ENCODE measurements around the gene MYF6.
"Not testable (repeated sequence)": the region's sequence is repeated elsewhere in the genome, so short reads cannot be mapped to it uniquely, and the experiment has no call there.

Gene MYF6

DNA sequence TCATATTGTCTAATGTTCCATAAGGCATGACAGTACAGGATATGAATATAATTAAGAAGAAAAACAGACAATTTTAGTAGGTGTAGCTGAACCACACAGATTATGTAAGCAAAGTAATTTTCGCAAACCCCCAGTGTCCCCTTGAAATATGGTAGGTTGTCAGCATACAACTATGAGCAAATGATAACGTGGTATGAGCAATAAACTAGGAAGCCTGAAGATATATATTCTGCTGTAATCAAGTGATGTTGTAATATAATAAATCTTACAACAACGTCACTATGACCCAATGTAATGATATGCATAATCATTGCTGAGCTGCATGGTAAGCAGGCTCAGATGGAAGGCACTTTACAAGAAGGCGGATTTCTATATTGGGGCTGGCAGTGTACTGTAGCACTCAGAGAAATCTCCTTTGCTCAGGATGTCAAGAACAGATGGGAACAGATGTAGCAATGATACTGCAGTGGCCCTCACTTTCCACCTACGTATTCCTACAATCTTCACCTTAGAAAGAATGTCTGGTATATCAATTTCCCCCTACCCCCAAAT is 47.8 kb upstream of the MYF6 start (continued):
- no peak for TF ChIP-seq HOXA7 (CRISPR knock-in tag; IDR thresholded peaks at IDR 0.05; ENCODE audit: borderline replicate concordance)
- TF ChIP-seq ZNF747 (tag by site-specific recombination; IDR thresholded peaks at IDR 0.05): no peak

DNA sequence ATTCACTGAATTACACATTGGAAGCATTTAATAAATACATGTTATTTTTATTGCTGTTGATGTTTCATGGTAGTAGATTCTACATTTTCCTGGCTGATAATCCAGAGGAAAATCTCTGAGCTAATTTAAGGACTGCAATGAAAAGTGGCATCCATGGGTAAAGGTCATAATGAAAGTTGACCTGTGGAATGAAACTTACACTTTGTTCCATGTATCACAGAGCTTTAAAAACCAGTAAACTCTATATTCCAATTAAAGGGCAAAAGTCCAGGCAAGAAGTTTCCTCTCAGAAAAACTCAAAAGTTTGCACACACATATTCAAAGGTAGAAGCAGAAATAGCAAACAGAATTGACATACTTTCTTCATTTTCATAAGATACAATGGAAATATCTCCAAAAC is 44.8 kb upstream of the MYF6 start:
- Histone ChIP-seq H3K4me3 (ENCODE audit: low read depth, low read length) (no peak overlapping the region), H3K27ac (ENCODE audit: extremely low read depth, low read depth, low read length) (no peak overlapping the region), H3K9me3 (ENCODE audit: control insufficient read depth, insufficient read depth, low read depth, low read length) (no peaks in the 10 kb centered on the region), H3K4me1 (ENCODE audit: control insufficient read depth, insufficient read depth, low read length) (no peaks in the 10 kb centered on the region), H3K36me3 (ENCODE audit: control insufficient read depth in 2 of 2, insufficient read depth in 1 of 2, low read length in 2 of 2) (no peaks in the 10 kb centered on the region)
- CTCF ChIA-PET: interaction anchor here (0.6 kb wide), 1 partner anchor 297 kb away, joined by 3 read pairs; no protein-coding TSS in a partner anchor
- TF ChIP-seq YY1 (tag by site-specific recombination; IDR thresholded peaks at IDR 0.05): no peak
- TF ChIP-seq ZNF324 (tag by site-specific recombination; IDR thresholded peaks at IDR 0.05): no peak
- no peak for TF ChIP-seq SCRT1 (tag by site-specific recombination; IDR thresholded peaks at IDR 0.05; ENCODE audit: borderline replicate concordance)
- TF ChIP-seq HOXD13 (CRISPR knock-in tag; IDR thresholded peaks at IDR 0.05; ENCODE audit: borderline replicate concordance): no peak
- TF ChIP-seq ZNF624 (tag by site-specific recombination; IDR thresholded peaks at IDR 0.05): no peak
- no peak for TF ChIP-seq ZNF292 (tag by site-specific recombination; IDR thresholded peaks at IDR 0.05; ENCODE audit: borderline replicate concordance, low read depth)
- TF ChIP-seq ZNF350 (tag by site-specific recombination; IDR thresholded peaks at IDR 0.05): no peak
- TF ChIP-seq ZFP3 (tag by site-specific recombination; IDR thresholded peaks at IDR 0.05; ENCODE audit: low read depth): no peak
- no peak for TF ChIP-seq ZNF561 (tag by site-specific recombination; IDR thresholded peaks at IDR 0.05; ENCODE audit: borderline replicate concordance)
- no peak for TF ChIP-seq ZNF768 (tag by site-specific recombination; IDR thresholded peaks at IDR 0.05)
- TF ChIP-seq ZNF221 (tag by site-specific recombination; IDR thresholded peaks at IDR 0.05; ENCODE audit: borderline replicate concordance): no peak
- no peak for TF ChIP-seq KLF9 (tag by site-specific recombination; IDR thresholded peaks at IDR 0.05; ENCODE audit: low read depth)
- no peak for TF ChIP-seq ZNF174 (tag by site-specific recombination; IDR thresholded peaks at IDR 0.05)
- TF ChIP-seq MYNN (tag by site-specific recombination; IDR thresholded peaks at IDR 0.05; ENCODE audit: borderline replicate concordance): no peak
- TF ChIP-seq ZSCAN16 (tag by site-specific recombination; IDR thresholded peaks at IDR 0.05): no peak
- TF ChIP-seq, protein P1, sequence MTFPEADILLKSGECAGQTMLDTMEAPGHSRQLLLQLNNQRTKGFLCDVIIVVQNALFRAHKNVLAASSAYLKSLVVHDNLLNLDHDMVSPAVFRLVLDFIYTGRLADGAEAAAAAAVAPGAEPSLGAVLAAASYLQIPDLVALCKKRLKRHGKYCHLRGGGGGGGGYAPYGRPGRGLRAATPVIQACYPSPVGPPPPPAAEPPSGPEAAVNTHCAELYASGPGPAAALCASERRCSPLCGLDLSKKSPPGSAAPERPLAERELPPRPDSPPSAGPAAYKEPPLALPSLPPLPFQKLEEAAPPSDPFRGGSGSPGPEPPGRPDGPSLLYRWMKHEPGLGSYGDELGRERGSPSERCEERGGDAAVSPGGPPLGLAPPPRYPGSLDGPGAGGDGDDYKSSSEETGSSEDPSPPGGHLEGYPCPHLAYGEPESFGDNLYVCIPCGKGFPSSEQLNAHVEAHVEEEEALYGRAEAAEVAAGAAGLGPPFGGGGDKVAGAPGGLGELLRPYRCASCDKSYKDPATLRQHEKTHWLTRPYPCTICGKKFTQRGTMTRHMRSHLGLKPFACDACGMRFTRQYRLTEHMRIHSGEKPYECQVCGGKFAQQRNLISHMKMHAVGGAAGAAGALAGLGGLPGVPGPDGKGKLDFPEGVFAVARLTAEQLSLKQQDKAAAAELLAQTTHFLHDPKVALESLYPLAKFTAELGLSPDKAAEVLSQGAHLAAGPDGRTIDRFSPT (tag by site-specific recombination; IDR thresholded peaks at IDR 0.05): no peak
- no peak for TF ChIP-seq ZXDB (tag by site-specific recombination; IDR thresholded peaks at IDR 0.05)
- TF ChIP-seq ZIC2 (tag by site-specific recombination; IDR thresholded peaks at IDR 0.05): no peak
- POLR2A ChIA-PET: no interaction called here

DNA sequence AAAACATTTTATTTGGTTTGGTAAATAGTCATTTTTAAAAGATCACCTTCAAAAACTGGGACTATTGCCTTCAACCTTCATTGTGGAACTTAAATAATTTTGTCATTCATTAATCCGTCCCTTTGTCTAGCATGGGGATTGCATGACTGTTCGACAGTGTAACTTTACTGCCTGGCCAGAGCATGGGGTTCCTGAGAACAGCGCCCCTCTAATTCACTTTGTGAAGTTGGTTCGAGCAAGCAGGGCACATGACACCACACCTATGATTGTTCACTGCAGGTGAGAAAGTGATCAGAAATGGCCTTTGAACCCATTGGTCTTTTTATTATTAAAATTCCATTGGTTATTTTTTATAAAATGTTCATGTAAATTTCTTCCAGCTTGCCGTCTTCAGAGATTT is 37.2 kb upstream of the MYF6 start:
- CTCF ChIA-PET: interaction anchor here (1.0 kb wide), 1 partner anchor 41 kb away, joined by 3 read pairs; no protein-coding TSS in a partner anchor

DNA sequence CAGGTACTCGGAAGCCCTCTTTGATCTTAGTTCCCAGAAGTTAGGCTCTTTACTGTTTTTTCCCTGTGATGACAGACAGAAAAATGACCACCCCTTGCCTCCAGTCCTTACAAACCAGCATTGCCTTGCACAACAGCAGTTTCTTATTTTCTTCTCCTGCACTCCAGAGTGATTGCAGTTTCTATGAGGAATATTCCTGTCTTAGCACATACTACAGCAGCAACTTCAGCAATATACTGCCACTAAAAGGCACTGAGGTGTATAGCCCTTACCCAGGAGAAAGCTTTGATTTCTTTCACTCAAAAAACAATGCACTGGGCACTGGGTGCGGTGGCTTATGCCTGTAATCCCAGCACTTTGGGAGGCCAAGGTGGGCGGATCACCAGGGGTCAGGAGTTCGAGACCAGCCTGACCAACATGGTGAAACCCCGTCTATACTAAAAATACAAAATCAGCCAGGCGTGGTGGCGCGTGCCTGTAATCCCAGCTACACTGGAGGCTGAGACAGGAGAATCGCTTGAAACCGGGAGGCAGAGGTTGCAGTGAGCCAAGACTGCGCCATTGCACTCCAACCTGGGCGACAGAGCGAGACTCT is 31.3 kb upstream of the MYF6 start:
- CTCF ChIA-PET: interaction anchor here (0.6 kb wide), 2 partner anchors 182 to 448 kb away, joined by 3 read pairs; no protein-coding TSS in a partner anchor

More for the DNA sequence above, 37.2 kb upstream of the MYF6 start:
- Histone ChIP-seq H3K4me3 (ENCODE audit: low read depth, low read length) (no peak overlapping the region), H3K9me3 (ENCODE audit: control insufficient read depth, insufficient read depth, low read depth, low read length) (no peaks in the 10 kb centered on the region), H3K36me3 (ENCODE audit: control insufficient read depth in 2 of 2, insufficient read depth in 1 of 2, low read length in 2 of 2) (no peaks in the 10 kb centered on the region), H3K27ac (ENCODE audit: extremely low read depth, low read depth, low read length) (no peak overlapping the region), H3K4me1 (ENCODE audit: control insufficient read depth, insufficient read depth, low read length) (no peaks in the 10 kb centered on the region)
- TF ChIP-seq OVOL3 (tag by site-specific recombination; IDR thresholded peaks at IDR 0.05): no peak
- TF ChIP-seq ZNF138 (tag by site-specific recombination; IDR thresholded peaks at IDR 0.05; ENCODE audit: borderline replicate concordance): no peak
- TF ChIP-seq, protein P2, sequence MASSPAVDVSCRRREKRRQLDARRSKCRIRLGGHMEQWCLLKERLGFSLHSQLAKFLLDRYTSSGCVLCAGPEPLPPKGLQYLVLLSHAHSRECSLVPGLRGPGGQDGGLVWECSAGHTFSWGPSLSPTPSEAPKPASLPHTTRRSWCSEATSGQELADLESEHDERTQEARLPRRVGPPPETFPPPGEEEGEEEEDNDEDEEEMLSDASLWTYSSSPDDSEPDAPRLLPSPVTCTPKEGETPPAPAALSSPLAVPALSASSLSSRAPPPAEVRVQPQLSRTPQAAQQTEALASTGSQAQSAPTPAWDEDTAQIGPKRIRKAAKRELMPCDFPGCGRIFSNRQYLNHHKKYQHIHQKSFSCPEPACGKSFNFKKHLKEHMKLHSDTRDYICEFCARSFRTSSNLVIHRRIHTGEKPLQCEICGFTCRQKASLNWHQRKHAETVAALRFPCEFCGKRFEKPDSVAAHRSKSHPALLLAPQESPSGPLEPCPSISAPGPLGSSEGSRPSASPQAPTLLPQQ (tag by site-specific recombination; IDR thresholded peaks at IDR 0.05): no peak
- no peak for TF ChIP-seq ZNF670 (tag by site-specific recombination; IDR thresholded peaks at IDR 0.05; ENCODE audit: low read depth)
- TF ChIP-seq MZF1 (tag by site-specific recombination; IDR thresholded peaks at IDR 0.05; ENCODE audit: borderline replicate concordance): no peak
- no peak for TF ChIP-seq ZNF366 (tag by site-specific recombination; conservative IDR thresholded peaks at IDR 0.05)
- no peak for TF ChIP-seq ZNF521 (tag by site-specific recombination; IDR thresholded peaks at IDR 0.05)
- TF ChIP-seq, protein P3, sequence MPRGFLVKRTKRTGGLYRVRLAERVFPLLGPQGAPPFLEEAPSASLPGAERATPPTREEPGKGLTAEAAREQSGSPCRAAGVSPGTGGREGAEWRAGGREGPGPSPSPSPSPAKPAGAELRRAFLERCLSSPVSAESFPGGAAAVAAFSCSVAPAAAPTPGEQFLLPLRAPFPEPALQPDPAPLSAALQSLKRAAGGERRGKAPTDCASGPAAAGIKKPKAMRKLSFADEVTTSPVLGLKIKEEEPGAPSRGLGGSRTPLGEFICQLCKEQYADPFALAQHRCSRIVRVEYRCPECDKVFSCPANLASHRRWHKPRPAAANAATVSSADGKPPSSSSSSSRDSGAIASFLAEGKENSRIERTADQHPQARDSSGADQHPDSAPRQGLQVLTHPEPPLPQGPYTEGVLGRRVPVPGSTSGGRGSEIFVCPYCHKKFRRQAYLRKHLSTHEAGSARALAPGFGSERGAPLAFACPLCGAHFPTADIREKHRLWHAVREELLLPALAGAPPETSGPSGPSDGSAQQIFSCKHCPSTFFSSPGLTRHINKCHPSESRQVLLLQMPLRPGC (tag by site-specific recombination; IDR thresholded peaks at IDR 0.05): no peak
- TF ChIP-seq KLF8 (tag by site-specific recombination; IDR thresholded peaks at IDR 0.05): no peak
- POLR2A ChIA-PET: no interaction called here

More for the DNA sequence above, 31.3 kb upstream of the MYF6 start:
- H3K9me3 ChIP-seq (ENCODE audit: control insufficient read depth, insufficient read depth, low read depth, low read length); H3K4me1 ChIP-seq (ENCODE audit: control insufficient read depth, insufficient read depth, low read length); H3K27ac ChIP-seq (ENCODE audit: extremely low read depth, low read depth, low read length); POLR2A ChIA-PET; H3K4me3 ChIP-seq (ENCODE audit: low read depth, low read length); H3K36me3 ChIP-seq (ENCODE audit: control insufficient read depth in 2 of 2, insufficient read depth in 1 of 2, low read length in 2 of 2): not testable (repeated sequence)

Measured in HEK293 (cell line).